HG03064 (cell line): ENCODE measurements around the gene F10.

Experiments used
- ATAC-seq: cut with Tn5 transposase; IDR thresholded peaks from one replicate; pipeline ENCODE4 v1.9.1; 2021; ENCODE audit warnings: low read depth; ENCODE audit not compliant: unreplicated experiment

The F10 gene

DNA sequence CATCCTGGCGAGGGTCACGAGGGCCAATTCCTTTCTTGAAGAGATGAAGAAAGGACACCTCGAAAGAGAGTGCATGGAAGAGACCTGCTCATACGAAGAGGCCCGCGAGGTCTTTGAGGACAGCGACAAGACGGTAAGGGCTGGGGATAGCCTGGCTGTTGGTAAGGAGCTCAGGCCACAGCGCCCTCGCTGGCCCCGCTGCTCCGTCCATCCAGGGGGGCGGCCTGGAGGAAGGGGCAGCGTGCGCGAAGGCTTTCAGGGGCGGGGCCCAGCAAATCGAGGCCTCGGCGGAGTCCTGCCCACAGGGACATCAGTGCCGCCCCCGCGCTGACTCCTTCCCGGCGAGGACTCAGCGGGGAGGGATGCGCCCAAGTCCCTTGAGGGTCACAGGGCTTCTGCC lies 6.9 kb downstream of the F10 start:
- ATAC-seq, result no peak

DNA sequence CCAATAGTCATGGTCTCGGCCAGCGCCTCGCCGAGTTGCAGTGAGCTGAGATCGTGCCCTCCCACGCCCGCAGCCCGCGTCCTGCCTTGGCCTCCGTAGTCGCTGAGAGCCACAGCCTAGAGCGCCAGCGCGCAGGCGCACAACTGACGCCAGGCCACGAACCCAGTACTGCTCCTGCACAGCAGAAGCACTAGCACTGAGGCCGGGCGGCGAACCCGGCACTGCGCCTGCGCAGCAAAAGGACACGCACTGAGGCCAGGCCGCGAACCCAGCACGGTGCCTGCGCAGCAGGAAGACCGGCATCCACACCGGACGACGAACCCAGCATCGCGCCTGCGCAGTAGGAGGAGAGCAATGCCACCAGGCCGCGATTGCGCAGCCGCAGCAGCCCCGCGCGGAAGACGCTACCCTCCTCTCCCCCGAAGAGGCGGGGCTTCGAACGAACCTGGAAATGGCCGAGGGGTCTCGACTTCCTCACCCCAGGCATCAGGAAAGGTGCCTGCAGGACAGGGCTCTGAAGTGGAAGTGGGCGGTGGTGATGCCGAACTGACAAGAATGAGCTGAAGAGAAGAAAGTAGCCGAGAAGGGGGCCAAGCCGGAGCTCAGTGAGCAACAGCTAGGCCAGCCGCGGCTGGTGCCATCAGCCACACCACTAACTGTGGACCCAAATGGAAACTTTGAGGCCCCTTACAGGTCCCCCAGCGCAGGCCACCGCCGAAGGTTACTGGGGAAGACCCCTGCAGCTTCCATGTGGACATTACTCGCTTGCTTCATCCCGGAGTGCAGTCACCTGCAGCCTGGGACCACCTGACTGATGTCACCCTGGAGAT lies 7.5 kb downstream of the F10 start:
- ATAC-seq, result no peak

DNA sequence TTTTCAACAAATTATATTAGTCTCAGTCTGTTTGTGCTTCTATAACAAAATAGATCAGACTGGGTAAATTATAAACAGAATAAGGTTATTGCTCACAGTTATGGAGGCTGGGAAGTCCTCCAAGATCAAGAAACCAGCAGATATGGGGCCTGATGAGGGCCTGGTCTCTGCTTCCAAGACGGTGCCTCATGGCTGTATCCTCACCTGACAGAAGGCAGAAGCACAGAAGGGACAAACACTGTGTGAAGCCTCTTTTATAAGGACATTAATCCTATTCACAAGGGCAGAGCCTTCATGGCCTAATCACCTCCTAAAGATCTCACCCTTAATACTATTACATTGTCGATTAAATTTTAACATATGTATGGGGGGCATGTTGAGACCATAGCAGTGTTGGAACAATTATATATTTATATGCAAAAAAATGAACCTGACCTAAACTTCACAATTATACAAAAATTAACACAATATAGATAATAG lies 12.7 kb downstream of the F10 start:
- ATAC-seq, result no peak

DNA sequence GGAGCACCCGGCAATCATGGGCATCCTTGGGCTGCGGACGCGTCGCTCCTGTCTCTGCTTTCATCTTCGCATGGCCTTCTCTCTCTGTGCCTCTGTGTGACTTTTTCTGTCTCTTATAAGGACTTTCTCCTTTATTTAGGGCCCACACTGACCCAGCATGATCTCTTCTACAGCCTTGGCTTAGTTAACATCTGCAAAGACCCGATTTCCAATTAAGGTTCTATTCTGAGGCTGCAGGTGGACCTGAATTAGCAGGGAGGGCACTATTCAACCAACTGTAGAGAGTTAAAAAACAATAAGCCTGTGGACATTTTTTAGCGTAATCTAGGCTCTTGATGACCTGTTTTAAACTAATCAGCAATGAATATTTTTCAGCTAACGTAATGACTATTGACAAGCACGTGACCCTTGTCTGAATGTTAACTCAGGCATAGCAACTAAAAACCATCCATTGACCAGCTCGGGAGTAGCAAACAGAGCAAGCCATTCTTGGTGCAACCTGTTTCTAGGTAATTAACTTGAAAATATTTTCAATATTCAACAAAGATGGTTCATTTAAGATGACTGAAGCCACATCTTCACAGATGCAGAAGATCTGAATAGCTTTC lies 15.2 kb downstream of the F10 start:
- no peak for ATAC-seq

DNA sequence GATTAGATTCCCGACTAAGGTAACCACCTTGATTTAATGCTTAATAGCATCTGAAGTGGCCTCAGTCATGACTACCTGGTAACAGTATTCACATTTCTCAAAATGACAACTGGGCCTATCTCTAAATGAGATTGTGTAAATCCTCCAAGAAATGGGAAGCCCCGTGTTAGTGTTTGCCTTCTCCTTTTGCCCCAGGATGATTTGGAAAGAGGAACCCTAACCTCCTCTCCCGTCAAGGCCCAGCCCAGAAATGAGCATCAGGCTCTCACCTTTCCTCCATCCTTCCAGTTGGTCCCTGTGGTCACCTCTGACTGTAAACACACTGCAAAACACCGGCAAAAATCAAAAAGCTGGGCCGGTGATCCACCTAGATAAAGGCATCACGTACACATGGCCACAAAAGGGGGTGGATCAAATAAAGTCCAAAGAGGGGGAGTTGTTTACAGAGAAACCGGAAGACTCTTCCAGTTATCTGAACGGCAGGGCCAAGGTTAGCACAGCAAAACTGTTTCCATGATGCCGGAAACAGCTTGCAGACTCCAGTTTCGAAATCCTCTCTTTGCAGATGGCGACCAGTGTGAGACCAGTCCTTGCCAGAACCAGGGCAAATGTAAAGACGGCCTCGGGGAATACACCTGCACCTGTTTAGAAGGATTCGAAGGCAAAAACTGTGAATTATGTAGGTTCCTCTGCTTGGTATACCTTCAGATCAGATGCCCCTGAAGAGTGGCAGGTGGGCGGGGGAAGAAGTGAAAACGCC lies 16.4 kb downstream of the F10 start:
- ATAC-seq, result no peak

DNA sequence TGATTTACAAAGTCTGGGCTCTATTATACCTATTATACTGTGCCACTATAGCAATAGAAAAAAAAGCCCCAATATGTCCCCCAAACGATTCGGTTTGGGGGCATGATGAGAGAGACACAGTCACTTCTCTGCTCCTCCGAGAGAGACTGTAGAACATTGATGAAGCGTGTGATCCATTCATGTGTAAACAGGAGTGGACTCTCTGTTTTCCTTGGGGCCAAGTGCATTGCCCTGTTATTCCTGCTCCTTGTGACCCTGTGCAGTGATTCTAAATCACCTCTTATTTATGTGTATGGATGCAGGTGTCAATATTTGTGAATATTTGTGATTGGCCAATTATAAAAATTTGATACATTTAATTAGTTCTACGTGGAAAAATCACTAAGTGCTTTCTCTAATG lies 17.0 kb downstream of the F10 start:
- no peak for ATAC-seq

DNA sequence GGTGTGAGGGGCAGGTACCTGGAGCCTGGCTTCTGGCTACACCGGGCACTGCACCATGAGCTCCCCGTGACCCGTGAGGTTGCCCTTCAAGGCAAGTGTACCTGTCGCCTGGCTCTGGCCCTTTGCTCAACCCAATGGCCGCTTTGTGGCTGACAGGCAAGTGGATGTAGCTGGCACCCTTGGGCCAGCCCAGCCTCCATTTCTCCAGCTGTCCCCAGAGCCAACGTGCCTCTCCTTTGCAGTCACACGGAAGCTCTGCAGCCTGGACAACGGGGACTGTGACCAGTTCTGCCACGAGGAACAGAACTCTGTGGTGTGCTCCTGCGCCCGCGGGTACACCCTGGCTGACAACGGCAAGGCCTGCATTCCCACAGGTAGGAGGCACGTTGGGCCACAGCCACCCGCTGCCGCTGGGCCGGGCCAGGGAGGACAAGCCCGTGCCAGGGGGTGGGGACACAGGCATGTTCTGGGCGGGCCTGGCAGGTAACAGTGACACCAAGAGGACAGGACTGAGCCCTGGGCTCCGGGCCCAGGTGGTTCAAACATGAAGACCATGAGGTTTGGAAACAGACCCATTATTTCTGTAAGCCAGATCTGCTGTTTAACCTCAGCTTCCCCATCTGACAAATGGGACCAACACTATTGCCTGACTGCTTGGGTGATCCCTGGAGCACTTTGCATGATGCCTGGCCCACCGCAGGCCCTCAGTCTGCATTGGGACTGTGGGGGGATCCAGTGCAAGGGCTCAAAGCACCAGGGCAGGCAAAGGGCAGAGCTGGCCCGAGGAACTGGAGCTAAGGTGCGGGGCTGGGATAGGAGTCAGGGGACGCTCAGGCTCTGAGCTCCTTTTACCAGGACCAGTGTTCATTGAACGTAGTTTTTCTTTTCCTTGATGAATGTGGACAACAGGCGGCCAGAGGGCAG lies 18.3 kb downstream of the F10 start:
- no peak for ATAC-seq

DNA sequence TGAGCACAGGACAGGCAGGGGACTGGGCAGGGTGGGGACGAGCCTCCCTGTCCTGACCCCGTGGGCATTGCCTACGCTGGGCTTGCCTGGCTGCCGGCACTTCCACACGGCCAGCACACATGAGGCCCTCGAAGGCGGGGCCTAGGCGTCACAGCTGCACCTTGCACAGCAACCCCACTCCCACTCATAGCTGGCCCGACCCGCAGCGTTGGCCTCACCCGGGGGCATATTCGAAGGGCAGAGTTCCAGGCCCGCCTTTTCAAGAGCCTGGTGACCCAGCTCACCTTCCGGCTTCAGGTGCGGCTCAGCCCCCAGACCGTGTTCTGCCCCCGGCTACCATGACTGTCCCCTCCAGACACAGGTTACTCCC lies 19.0 kb downstream of the F10 start:
- ATAC-seq, result no peak

DNA sequence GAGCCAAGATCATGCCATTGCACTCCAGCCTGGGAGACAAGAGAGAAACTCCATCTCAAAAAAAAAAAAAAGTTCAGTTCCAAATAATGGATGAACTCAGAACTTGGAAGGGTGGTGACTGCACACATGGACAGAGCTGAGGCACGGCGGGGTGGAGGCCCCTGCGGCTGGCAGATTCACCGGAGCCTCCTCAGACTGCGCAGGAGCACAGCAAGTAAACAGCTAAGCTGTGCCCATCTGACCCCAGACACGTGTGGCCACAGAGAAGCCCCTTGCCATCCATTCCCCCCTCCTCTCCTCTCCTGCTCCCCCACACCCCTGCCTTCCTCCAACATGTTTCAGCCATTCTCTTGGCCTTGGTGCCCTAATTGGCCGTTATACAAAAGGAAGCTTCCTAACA lies 20.3 kb downstream of the F10 start:
- ATAC-seq, result no peak

DNA sequence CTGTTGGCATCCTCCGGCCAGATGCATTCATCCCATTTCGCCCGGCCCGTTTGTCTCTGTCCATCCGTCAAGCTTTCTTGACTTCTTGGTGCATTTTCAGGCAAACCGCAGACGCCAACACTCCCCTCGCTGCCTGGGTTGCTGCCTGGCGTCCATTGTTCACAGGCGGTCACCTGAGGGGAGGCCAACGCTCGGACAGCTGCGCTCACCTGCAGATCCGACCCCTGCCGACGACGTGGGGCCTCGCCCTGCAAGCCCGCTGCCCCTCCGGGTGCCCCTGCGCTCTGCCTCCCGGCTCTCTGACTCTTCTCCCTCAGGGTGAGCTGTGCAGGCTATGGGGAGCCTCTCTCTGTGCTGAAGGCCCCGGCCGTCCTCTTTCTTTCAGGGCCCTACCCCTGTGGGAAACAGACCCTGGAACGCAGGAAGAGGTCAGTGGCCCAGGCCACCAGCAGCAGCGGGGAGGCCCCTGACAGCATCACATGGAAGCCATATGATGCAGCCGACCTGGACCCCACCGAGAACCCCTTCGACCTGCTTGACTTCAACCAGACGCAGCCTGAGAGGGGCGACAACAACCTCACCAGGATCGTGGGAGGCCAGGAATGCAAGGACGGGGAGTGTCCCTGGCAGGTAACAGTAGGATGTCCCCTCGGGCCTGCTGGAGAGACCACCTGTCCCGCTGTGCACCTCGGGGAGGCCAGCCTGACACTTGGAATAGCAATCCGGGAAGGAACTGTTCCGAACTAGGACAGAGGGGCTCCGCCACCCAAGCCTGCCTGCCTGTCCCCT lies 21.1 kb downstream of the F10 start:
- no peak for ATAC-seq

DNA sequence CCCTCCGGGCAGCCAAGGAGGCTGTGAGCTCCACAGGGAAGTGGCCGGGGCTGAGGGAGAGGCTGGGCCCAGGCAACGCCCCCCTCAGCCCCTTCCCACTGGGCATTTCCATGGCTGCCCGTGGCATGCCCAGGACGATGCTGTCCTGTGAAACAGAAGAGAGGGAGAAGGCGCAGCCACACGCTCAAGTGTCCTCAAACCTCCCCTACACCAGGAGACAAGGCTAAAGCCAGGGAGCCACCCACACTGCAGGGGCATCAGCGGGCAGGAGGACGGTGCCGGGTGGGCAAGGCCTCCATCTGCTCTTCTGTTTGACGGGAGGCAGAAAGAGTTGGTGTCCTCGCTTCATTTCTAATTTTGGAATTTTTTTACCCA lies 21.6 kb downstream of the F10 start:
- ATAC-seq, result no peak

DNA sequence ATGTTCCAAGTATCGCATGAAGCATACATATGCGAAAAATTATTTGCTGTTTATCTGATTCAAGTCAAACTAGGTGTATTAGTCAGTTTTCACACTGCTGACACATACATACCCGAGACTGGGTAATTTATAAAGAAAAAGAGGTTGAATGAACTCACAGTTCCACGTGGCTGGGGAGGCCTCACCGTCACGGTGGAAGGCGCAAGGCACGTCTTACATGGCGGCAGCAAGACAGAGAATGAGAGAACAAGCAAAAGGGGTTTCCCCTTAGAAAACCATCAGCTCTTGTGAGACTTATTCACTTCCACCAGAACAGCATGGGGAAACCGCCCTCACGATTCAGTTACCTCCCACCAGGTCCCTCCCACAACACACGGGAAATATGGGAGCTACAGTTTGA lies 22.9 kb downstream of the F10 start:
- no peak for ATAC-seq

DNA sequence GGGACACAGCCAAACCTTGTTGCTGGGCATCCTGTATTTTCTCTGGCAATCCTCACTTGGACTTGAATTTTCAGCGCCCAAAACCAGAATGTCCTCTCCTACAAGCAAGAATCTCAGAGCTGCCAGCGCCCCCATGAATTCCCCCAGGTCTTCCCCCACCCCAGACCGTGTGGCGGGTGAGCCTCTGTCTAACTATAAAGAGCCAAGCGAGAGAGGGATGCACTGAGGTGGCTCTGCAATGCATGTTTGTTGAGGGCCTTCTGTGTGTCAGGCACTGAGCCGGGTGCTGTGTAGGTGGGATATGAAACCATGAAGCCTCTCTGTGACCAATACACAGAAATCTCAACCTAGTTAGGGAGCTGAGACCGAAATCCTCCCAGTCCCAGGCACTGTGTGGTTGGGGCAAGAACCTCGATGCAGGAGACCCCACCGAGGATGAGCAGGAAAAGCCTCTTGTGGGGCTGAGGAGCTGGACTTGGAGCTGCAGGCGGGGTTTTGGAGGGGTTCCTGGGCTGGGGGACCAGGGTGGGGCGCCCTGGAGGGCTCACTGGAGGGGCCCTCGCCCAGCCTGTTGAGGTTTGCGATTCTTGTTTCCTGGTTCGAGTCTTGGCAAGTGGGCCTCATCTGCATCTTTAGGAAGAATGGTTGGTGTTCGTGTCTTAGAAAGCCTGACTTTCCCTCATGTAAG lies 23.5 kb downstream of the F10 start:
- ATAC-seq, result no peak

DNA sequence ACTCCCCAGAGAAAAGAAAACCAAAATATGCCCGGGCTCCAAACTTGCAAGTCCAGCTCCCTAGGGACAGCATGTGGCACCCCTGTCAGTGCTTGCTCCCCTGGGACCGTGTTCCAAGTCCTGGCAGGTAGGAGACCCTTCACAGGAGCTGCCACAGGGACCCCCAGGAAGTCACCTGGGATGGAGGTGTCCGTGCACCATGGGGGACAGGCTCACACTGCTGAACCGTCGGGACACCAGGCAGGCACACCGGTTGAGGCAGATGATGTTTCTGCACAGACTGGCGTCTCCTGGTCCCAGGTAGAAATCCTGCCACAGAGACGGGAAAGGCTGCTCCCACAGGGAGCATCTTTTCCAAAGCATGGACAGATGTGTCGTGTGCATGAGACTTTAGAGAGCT lies 24.2 kb downstream of the F10 start:
- ATAC-seq, result no peak

DNA sequence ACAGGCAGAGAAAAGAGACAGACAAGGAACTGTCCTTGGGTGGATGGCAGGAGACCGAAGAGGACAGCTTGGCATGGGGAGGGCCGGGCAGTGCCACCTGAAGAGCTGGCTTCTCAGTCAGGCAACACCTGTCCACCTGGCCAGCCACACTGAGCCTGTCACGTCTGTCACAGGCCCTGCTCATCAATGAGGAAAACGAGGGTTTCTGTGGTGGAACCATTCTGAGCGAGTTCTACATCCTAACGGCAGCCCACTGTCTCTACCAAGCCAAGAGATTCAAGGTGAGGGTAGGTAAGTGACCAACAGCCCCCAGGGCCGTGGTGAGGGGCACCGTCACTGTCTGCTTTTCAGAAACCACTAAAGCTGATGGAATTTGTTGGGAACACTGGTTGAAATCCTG lies 24.6 kb downstream of the F10 start:
- no peak for ATAC-seq

DNA sequence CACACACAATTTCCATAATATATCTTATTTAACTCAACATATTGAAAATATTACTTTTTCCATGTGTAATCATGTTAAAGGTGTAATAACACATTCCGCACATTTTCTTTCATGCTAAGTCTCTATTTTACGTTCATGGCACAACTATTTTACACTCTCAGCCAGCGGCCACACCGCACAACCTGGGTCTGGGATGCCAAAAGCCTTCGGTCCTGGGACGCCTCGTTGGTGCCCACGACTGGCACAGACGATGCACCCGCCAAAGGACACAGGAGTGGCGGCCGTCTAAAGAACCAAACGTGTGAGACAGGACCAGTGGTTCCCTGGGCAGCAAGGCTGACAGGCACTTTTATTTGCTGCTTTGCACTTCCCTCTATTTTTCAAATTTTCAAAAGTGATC lies 25.8 kb downstream of the F10 start:
- ATAC-seq, result no peak

DNA sequence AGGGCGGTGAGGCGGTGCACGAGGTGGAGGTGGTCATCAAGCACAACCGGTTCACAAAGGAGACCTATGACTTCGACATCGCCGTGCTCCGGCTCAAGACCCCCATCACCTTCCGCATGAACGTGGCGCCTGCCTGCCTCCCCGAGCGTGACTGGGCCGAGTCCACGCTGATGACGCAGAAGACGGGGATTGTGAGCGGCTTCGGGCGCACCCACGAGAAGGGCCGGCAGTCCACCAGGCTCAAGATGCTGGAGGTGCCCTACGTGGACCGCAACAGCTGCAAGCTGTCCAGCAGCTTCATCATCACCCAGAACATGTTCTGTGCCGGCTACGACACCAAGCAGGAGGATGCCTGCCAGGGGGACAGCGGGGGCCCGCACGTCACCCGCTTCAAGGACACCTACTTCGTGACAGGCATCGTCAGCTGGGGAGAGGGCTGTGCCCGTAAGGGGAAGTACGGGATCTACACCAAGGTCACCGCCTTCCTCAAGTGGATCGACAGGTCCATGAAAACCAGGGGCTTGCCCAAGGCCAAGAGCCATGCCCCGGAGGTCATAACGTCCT lies 26.4 kb downstream of the F10 start:
- no peak for ATAC-seq

DNA sequence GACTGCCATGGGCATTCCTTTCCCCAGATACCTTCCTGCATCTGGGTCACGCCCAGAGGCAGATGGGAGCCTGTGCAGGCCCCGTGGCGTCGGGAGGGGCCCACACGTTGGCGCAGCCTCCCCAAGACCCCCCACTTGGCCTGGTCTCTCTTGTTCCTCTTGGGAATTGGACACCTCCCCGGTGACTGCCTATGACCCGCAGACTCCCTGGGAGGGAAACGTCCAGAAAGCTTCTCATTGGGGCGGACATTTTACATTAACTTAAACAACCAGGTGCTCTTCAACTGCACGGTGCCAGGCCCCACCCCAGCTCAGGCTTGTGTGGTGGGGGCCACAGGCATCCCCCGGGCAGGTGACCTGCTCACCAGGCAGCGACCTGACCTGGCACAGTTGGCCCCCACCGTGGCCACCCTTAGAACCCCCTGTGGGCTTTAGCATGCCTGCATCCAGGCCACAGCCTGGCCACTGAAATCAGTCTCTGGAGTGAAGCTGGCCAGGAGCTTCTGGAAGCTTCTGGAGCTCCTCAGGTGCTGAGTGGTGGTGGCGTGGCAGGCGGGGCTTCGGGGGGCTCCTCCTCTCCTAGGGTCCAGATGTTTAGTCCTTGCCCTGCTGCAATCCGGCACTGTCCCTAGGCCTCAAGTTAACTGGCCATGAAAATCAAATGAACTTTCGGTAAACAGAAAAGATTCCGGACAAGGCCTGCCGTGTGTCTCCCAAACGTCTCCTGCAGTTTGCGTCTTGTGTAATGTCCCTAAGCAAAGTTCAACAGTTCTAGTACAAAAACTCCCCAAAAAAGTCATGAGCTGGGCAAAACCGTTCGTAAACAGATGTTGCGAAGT lies 27.3 kb downstream of the F10 start:
- ATAC-seq, result no peak
